Body of pancreas (tissue), 4 donors: ENCODE data around the gene SLC22A17. TPM values are rescaled to one million over a fixed set of nuclear protein-coding genes. Genes with fewer than 3 reads are reported as not detected.

Experiments used
- ATAC-seq: fragments of 150-250 bp; one replicate; pipeline ENCODE4 v1.9.1; 2016
- DNase-seq, 4 donors: peaks; one replicate each; pipeline ENCODE4 v3.0.0-alpha.2; 2019
- H3K27ac ChIP-seq, 4 donors: fragments of 200-600 bp; sonication (generic); 1 replicate in 3 of 4; 2 replicates in 1 of 4; pipeline versions ENCODE4 v1.5.1 to v1.6.1; 2016 to 2019; ENCODE audit warnings: mild to moderate bottlenecking in 1 of 4, mixed read lengths in 1 of 4, moderate library complexity in 1 of 4
- H3K27me3 ChIP-seq, 2 donors: fragments of 200-600 bp; sonication (generic); one replicate each; pipeline ENCODE4 v1.6.0; 2016; ENCODE audit warnings: mild to moderate bottlenecking in 1 of 2
- H3K36me3 ChIP-seq, 2 donors: fragments of 200-600 bp; sonication (generic); replicated peaks in 1 of 2; 2 replicates each; pipeline ENCODE4 v1.5.1; 2016; ENCODE audit warnings: low read depth in 2 of 2; ENCODE audit not compliant: insufficient read depth in 1 of 2
- H3K4me1 ChIP-seq: fragments of 200-600 bp; sonication (generic); one replicate; pipeline ENCODE4 v1.6.0; 2016
- H3K4me3 ChIP-seq, 2 donors: fragments of 200-600 bp; sonication (generic); 1 replicate in 1 of 2; 2 replicates in 1 of 2; pipeline ENCODE4 v1.5.1; 2016 to 2019
- H3K9me3 ChIP-seq, 3 donors: fragments of 200-600 bp; sonication (generic); 1 replicate in 2 of 3; 2 replicates in 1 of 3; pipeline ENCODE4 v1.5.1; 2016
- POLR2A ChIP-seq, 3 donors: fragments of 450-650 bp; IDR thresholded peaks; one replicate each; pipeline ENCODE4 v1.6.1; 2016; ENCODE audit warnings: antibody characterized with exemption in 3 of 3, mild to moderate bottlenecking in 2 of 3
- WGBS, 2 donors: methylation state at CpG; one replicate each; pipeline ENCODE4 v1.1.5; 2017; 5-methylcytosine and 5-hydroxymethylcytosine counted together
- intact Hi-C: fragments of 100-400 bp; cut with DNase I; formaldehyde crosslinking; loops from one replicate; pipeline ENCODE4 v1.15.1; 2023
- total RNA-seq, 2 donors: library from RNA; depleted of rRNA; stranded (reverse); fragments of >200 nt; gene quantifications; one replicate each; pipeline ENCODE4 v1.1.0, GENCODE V29; 2016
- TF ChIP-seq, protein P1 (sequence below), 7 experiments: fragments of 450-650 bp in 4 of 7; fragments of 200-600 bp in 3 of 7; sonication (generic) in 3 of 7; IDR thresholded peaks; one replicate each; pipeline ENCODE4 v1.5.1; 2016 to 2019; ENCODE audit warnings: antibody characterized with exemption in 7 of 7

Gene SLC22A17
- total RNA-seq, 2 donors from 2014 or later = 20.8 to 36.6 TPM

DNA sequence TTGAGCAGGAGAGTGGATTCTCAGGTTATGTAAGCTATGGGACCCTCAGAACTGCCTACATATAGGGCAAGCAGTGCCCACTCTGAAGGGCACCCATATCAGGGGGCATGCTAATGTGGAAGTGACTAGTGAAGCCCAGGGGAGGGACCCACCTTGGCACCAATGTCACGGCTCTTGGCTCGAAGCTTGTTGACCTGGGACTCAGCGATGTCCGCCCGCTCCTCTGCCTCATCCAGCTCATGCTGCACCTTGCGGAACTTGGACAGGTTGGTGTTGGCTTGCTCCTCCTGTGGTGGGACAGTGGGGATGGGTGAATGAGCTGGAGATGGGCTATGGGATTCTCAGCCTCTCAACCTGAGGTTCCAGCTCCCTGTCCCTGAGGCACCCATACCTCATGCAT, 29.6 kb upstream of the SLC22A17 start:
- no peaks in the 10 kb centered on the region for H3K36me3 ChIP-seq
- intact Hi-C loops = no loop called here
- no peak overlapping the region for H3K27ac ChIP-seq
- TF ChIP-seq, protein P1, sequence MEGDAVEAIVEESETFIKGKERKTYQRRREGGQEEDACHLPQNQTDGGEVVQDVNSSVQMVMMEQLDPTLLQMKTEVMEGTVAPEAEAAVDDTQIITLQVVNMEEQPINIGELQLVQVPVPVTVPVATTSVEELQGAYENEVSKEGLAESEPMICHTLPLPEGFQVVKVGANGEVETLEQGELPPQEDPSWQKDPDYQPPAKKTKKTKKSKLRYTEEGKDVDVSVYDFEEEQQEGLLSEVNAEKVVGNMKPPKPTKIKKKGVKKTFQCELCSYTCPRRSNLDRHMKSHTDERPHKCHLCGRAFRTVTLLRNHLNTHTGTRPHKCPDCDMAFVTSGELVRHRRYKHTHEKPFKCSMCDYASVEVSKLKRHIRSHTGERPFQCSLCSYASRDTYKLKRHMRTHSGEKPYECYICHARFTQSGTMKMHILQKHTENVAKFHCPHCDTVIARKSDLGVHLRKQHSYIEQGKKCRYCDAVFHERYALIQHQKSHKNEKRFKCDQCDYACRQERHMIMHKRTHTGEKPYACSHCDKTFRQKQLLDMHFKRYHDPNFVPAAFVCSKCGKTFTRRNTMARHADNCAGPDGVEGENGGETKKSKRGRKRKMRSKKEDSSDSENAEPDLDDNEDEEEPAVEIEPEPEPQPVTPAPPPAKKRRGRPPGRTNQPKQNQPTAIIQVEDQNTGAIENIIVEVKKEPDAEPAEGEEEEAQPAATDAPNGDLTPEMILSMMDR (IDR thresholded peaks at IDR 0.05) = no peak
- no peak for TF ChIP-seq POLR2A (IDR thresholded peaks at IDR 0.05)
- no peak overlapping the region for H3K4me3 ChIP-seq
- no peak for DNase-seq
- peaks cover 20% of the 10 kb centered on the region for H3K4me1 ChIP-seq
- WGBS, 2 donors = 100% methylated on average over 4 of the region's 6 CpGs; no CpG with 5 or more reads in 1 of the 2 donors
- no peaks in the 10 kb centered on the region for H3K27me3 ChIP-seq
- no peaks in the 10 kb centered on the region for H3K9me3 ChIP-seq
- no peak for ATAC-seq

DNA sequence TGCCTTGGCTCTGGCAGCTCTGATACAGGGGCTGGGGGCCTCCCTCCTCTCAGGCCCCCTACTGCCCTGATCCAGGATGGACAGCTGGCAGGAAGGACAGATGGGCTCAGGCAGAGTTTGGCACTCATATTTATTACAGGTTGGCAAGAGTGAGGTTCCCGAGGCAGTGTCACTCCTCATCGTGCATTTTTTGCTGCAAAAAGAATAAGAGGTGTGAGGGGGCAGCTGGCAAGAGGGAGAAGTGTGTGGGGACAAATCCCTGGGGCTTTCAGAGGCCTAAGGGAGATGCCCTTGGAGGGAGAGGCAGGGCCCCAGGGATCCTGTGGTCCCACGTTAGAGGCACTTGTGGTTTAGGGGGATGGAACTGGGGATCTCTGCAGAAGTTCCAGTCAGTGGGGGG, 29.2 kb upstream of the SLC22A17 start:
- no peak for DNase-seq
- no peak for TF ChIP-seq POLR2A (IDR thresholded peaks at IDR 0.05)
- ATAC-seq = no peak
- Histone ChIP-seq H3K27ac (no peak overlapping the region), H3K27me3 (no peaks in the 10 kb centered on the region), H3K9me3 (no peaks in the 10 kb centered on the region), H3K4me1 (peaks cover 20% of the 10 kb centered on the region), H3K4me3 (no peak overlapping the region), H3K36me3 (no peaks in the 10 kb centered on the region)
- intact Hi-C loops = no loop called here
- 50 to 58% methylated on average over 3 of the region's 3 CpGs for WGBS, 2 donors

DNA sequence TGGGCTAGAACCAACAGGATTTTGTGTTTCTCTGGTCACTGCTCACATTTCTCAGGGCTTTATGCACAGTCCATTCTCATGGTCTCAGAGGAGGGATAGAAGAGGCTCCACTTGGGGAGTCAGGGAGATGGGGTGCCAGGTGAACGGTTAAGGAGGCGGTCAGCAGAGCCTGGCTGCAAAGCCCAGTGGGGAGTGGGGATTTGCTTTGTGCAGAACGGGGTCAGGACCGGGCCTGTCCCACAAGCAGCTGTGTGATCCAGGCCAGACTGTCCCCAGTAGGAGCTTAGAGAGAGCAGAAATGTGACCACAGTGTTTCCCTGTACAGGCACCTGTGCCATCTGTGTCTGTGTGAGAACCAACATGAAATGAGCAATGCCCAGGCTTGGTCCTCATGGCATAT, 28.3 kb upstream of the SLC22A17 start:
- TF ChIP-seq, protein P1 (IDR thresholded peaks at IDR 0.05) = no peak
- TF ChIP-seq POLR2A (IDR thresholded peaks at IDR 0.05) = no peak
- no peaks in the 10 kb centered on the region for H3K36me3 ChIP-seq
- ATAC-seq = no peak
- intact Hi-C loops = no loop called here
- no peak overlapping the region for H3K27ac ChIP-seq
- H3K9me3 ChIP-seq = no peaks in the 10 kb centered on the region
- H3K4me3 ChIP-seq = no peak overlapping the region
- 77 to 84% methylated on average over 4 of the region's 4 CpGs for WGBS, 2 donors
- H3K4me1 ChIP-seq = peaks cover 15% of the 10 kb centered on the region
- H3K27me3 ChIP-seq = no peaks in the 10 kb centered on the region
- no peak for DNase-seq

DNA sequence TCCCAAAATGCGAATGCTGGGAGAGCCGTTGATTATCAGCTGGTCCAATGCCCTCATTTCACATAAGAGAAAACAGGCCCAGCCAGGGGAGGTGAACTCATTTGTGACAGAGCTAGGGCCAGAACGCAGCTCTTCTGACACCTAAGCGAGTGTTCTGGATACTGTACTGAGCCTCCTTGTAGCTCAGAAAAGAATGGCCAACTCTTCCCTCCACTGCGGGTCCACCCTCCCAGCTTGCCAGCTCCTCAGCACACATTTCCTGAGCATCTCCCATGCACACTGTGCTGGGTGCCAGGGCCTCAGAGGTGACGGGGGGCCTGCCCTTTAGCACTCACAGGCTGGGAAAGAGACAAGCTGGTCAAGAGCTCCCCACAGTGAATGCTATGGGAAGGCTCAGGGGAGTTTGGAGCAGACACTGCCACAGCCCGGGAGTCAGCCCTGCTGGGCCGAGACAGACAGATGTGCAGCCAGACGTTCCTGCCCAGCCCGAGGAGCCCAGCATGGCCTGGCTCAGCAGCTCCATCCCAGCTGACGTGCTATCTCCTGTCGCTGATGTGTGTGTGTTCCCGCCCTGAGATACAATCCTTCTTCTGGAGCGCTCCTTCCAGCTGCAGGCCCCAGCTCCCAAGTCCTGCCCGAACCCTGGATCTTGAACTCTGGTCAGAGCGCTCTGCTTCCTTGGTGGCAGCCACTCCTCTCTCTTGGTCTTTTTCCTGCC, 27.7 kb upstream of the SLC22A17 start:
- TF ChIP-seq, protein P1 (IDR thresholded peaks at IDR 0.05) = no peak
- TF ChIP-seq POLR2A (IDR thresholded peaks at IDR 0.05) = no peak
- Histone ChIP-seq H3K27ac (no peak overlapping the region), H3K4me3 (no peak overlapping the region), H3K36me3 (no peaks in the 10 kb centered on the region), H3K27me3 (no peaks in the 10 kb centered on the region), H3K4me1 (peaks cover 8% of the 10 kb centered on the region), H3K9me3 (no peaks in the 10 kb centered on the region)
- DNase-seq (no peak), ATAC-seq (peak; percentile 1)
- intact Hi-C loops = no loop called here
- 47 to 64% methylated on average over 9 to 16 of the region's 16 CpGs for WGBS, 2 donors

DNA sequence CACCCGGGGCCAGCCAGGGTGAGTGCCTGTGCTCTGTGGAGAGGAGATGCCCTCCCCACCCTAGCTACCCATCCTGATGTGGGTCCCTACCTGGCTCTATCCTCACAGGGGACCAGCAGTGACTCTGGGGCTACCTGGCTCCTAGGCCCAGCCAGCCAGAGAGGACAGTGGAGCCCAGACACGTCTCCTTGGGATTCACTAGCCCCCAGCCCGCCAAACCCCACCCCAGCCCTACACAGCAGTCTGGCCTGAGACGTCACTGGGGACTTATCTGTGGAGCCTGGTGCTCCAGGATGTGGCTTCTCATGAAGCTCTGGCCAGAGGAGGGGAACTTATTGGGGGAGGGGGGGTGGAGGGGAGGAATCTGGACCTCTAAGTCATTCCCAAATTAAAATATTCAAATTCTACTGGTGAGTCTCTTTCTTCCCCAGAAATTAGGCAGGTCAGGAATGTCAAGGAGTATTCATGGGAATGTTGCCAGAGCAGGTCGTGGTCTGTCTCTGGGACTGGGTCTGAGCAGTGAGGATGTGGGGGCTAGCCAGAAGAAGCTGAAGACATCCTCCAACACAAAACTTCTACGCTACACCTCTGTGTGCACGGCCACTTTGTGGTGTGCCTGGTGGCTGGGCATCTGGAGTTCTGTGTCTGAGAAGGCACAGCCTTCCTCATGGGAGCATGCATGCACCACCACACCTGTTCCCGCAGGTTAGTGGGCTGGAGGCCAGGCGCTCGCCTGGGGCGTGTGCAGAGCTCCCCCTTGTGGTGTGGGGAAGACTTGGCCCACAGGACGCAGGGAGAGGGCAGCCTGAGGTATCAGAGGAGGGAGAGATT, 26.9 kb upstream of the SLC22A17 start:
- Histone ChIP-seq H3K27me3 (no peaks in the 10 kb centered on the region), H3K36me3 (no peaks in the 10 kb centered on the region), H3K9me3 (no peaks in the 10 kb centered on the region), H3K4me3 (no peak overlapping the region), H3K27ac (no peak overlapping the region), H3K4me1 (peaks cover 6% of the 10 kb centered on the region)
- DNase-seq = peak; percentile 91 to 94 (median 92)
- ATAC-seq = peak; percentile 99
- WGBS, 2 donors = 19 to 45% methylated on average over 7 to 12 of the region's 12 CpGs
- intact Hi-C loops = loop anchor here (10.0 kb wide), 1 partner anchor 115 kb away; no protein-coding TSS in a partner anchor
- TF ChIP-seq, protein P1 (IDR thresholded peaks at IDR 0.05) = peak; percentile 84 to 99 (median 97)
- TF ChIP-seq POLR2A (IDR thresholded peaks at IDR 0.05) = no peak
